Measurements from ENCODE around the gene STAP1.
A peak's percentile ranks its signal among the peaks of the same experiment; 100 is the strongest.
"Not testable (repeated sequence)": the region's sequence is repeated elsewhere in the genome, so short reads cannot be mapped to it uniquely, and the experiment has no call there.

Gene STAP1

GRCh38 chr4:67558493-67558892, at the start of gene STAP1:
Gene STAP1, plus strand, starts transcription at chr4:67558727. Its CDS starts 83 bp downstream, at chr4:67558810.
- peak; percentile 34 for DNase-seq

GRCh38 chr4:67512501-67512900, 46.0 kb upstream of the STAP1 start:
- DNase-seq: no peak

GRCh38 chr4:67520141-67520540, 38.4 kb upstream of the STAP1 start:
- no peak for DNase-seq

- DNase-seq: peak; percentile 54
Measured at GRCh38 chr4:67521506-67521905, 37.0 kb upstream of the STAP1 start.

- DNase-seq: no peak
Measured at GRCh38 chr4:67522230-67522629, 36.3 kb upstream of the STAP1 start.

GRCh38 chr4:67522851-67523671, 35.5 kb upstream of the STAP1 start:
- peak; percentile 55 for DNase-seq

- not testable (repeated sequence) for DNase-seq
Measured at GRCh38 chr4:67524140-67524539, 34.4 kb upstream of the STAP1 start.

- DNase-seq: no peak
Measured at GRCh38 chr4:67531379-67531962, 27.1 kb upstream of the STAP1 start.

GRCh38 chr4:67532397-67532796, 26.1 kb upstream of the STAP1 start:
- not testable (repeated sequence) for DNase-seq

- no peak for DNase-seq
Measured at GRCh38 chr4:67533112-67533511, 25.4 kb upstream of the STAP1 start.

- no peak for DNase-seq
Measured at GRCh38 chr4:67535280-67535840, 23.2 kb upstream of the STAP1 start.

GRCh38 chr4:67539830-67540229, 18.7 kb upstream of the STAP1 start:
- DNase-seq: no peak

GRCh38 chr4:67542076-67542475, 16.5 kb upstream of the STAP1 start:
- no peak for DNase-seq

GRCh38 chr4:67545199-67546003, 13.1 kb upstream of the STAP1 start, which contains the start of gene CENPC:
Gene CENPC, minus strand, starts transcription at chr4:67545503. Its CDS starts 148 bp downstream, at chr4:67545355.
- DNase-seq: peak; percentile 97

GRCh38 chr4:67546004-67546356, 12.5 kb upstream of the STAP1 start:
- no peak for DNase-seq

- DNase-seq: no peak
Measured at GRCh38 chr4:67546971-67547370, 11.6 kb upstream of the STAP1 start.

GRCh38 chr4:67549123-67549522, 9.4 kb upstream of the STAP1 start:
- peak; percentile 43 for DNase-seq

- no peak for DNase-seq
Measured at GRCh38 chr4:67550451-67550850, 8.1 kb upstream of the STAP1 start.

- no peak for DNase-seq
Measured at GRCh38 chr4:67550857-67551256, 7.7 kb upstream of the STAP1 start.

GRCh38 chr4:67552146-67552792, 6.3 kb upstream of the STAP1 start:
- not testable (repeated sequence) for DNase-seq

- no peak for DNase-seq
Measured at GRCh38 chr4:67554096-67554495, 4.4 kb upstream of the STAP1 start.

GRCh38 chr4:67555447-67555846, 3.1 kb upstream of the STAP1 start:
- DNase-seq: no peak

- DNase-seq: no peak
Measured at GRCh38 chr4:67556436-67556835, 2.1 kb upstream of the STAP1 start.
